GM12801 (cell line): ENCODE data around the gene SDK2.

Experiments used
- TF ChIP-seq, protein P1 (sequence below): IDR thresholded peaks from one replicate; pipeline ENCODE4 v1.5.1; 2011; ENCODE audit warnings: control low read depth; ENCODE audit not compliant: insufficient read length; ENCODE audit errors: extremely low read depth

Gene SDK2

DNA sequence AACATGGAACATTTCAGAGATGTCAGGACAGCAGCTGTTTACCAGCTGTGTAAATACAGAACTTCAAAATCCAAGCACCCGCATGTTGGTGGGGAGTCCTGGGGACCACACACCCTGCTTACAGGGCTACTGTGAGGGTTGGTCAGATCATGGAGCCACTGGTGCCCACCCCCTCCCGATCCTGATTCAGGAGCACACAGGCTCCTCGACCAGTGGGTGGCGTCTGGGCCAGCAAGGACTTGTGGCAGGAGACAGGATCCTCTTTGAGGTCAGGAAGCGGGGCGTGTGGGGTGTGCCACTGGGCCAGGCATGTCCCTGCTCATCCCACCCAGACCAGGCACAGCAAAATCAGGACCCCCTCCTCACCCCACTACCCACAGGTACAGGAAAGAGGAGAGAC, 83.6 kb downstream of the SDK2 start:
- TF ChIP-seq, protein P1, sequence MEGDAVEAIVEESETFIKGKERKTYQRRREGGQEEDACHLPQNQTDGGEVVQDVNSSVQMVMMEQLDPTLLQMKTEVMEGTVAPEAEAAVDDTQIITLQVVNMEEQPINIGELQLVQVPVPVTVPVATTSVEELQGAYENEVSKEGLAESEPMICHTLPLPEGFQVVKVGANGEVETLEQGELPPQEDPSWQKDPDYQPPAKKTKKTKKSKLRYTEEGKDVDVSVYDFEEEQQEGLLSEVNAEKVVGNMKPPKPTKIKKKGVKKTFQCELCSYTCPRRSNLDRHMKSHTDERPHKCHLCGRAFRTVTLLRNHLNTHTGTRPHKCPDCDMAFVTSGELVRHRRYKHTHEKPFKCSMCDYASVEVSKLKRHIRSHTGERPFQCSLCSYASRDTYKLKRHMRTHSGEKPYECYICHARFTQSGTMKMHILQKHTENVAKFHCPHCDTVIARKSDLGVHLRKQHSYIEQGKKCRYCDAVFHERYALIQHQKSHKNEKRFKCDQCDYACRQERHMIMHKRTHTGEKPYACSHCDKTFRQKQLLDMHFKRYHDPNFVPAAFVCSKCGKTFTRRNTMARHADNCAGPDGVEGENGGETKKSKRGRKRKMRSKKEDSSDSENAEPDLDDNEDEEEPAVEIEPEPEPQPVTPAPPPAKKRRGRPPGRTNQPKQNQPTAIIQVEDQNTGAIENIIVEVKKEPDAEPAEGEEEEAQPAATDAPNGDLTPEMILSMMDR: no peak

DNA sequence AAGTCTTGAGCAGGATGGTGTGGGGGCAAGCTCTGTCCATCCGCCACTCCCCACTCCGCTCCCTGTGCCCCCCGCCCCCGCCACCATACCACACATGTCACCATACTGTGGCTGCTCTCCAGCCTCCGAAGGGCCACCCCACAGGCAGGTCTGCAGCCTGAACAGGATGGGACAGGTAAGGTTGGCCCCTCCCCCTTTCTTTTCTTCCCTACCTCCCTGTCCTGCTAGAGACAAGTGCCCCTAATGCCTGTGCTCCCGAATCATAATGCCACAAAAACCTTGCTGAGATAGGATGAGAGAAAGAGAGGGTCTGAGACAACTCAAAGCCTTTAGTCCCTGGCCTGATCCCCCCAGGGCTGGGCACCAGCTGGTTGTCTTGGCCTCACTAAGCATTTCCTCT, 84.7 kb downstream of the SDK2 start:
- TF ChIP-seq, protein P1: no peak

DNA sequence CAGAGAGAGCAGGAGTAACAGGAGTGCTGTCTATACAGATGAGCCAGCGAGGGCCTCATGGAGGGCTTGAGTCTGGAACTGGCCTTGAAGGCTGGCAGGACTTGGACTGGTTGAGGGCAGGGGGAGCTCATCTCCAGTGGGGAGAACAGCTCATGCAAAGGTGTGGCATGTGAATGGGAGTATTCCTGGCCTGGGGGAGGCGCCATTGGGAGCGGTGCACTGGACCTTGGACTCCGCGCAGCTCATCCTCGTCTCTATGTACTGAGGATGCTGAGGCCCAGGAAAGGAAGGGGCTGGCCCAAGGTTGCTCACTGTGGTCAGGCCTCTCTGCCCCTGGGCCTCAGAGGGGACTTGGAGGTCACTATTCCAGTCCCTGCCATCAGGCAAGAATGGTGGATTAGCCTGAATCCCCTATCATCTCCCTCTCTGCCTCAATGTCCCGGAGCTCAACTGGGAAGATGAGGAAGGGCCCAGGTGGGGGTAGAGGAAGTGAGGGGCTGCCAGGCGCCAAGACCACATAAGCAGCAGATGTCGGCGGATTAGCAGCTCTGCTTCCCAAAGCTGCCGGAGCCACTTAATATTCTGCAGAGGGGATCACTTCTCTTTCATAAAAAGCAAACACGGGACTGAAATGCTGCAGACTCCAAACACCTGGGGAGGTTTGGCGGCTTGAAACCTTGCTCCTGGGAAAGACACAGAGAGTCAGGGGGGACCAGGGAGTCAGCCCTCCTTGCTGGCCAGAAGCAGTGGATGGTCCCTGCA, 88.9 kb downstream of the SDK2 start:
- TF ChIP-seq, protein P1: no peak

DNA sequence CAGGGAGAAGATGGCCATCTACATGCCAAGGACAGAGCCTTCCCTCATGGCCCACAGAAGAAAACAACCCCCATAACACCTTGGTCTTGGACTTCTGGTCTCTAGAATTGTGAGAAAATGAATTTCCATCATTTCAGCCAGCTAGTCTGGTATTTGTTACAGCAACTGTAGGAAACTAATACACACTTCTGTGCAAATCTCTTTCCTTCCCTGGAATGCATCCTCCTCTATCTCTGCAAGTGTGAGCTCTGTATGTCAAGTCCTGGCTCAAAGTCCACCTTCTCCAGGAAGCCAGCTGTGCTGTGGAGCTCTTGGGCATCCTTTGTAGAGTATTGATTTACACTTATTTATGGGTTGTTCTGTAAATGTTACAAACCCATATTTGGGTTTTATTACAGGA, 89.7 kb downstream of the SDK2 start:
- TF ChIP-seq, protein P1: no peak

DNA sequence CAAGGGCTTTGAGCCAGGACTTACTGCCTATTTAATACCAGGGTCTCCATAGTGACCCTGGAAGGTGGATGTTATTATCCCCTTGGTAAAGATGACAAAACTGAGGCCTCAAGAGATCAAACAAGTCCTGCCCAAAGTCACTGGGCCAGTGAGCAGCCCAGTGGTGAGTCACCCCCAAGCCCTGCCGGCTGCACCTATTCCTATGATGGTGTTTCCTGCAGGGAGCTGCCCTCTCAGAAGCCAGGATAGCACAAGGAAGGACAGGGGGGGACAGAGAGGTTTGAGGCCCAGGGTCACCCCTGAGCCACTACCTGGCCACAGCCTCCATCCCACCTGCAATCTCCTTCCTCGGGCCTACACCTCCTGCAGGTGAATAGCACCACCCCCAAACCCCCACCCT, 90.9 kb downstream of the SDK2 start:
- TF ChIP-seq, protein P1: no peak

DNA sequence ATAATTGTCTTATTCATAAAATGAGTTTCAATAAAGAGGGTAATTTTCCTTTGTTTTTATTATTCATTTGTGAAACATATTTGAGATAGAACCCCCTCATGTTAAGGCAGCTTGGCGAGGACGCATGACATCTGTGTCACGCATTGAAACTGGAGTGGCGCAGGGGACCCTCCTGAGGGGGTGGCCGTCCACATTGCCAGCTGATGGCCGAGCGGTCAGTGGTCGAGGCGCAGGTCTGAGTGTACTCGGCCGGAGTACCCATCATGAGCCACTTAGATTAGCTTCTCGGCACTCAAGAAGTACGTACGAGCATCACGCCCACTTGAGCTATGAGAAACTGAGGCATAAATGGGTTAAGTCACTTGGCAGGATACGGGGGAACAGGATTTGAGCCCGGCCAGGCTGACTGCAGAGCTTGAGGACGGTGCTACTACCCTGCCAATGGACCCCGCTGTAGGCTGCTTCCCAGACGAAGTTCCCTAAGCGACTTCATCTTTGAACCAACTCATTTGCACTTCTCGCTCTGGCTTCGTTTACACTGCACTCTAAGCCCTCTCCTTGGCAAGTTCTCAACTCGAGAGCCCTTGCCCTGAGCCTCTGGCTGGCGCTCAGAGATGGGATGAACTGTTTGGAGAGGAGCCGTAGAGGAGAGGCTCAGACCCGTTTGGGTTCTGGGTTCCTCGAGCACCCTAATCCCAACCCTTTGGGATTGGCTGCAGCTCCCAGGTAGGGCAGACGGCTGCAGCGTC, 91.8 kb downstream of the SDK2 start:
- TF ChIP-seq, protein P1: no peak

DNA sequence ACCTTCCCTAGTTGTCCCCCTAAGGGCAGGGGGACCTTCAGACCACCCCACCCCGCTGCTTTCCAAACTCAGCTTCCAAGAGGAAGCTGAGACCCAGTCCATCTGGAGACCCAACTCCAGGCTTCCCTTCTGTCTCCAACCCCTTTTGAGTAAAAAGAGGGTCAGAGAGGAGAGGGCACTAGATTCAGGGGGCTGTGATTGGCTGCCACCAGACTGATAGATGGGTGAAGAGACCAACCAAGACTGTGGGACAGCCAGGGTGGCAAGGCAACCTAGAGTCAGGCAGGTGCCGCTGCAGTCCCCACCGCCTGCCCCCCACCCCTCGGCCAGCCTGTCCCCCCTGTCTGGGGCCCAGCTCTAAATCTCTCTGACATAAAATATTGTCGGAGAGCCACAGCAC, 92.5 kb downstream of the SDK2 start:
- TF ChIP-seq, protein P1: no peak
